HG02943 (cell line): ENCODE measurements around the gene ATXN7.

Experiments used
- ATAC-seq: cut with Tn5 transposase; IDR thresholded peaks from one replicate; pipeline ENCODE4 v1.9.1; 2021; ENCODE audit warnings: mild to moderate bottlenecking, low read depth, moderate library complexity; ENCODE audit not compliant: unreplicated experiment

The ATXN7 gene, protein sequence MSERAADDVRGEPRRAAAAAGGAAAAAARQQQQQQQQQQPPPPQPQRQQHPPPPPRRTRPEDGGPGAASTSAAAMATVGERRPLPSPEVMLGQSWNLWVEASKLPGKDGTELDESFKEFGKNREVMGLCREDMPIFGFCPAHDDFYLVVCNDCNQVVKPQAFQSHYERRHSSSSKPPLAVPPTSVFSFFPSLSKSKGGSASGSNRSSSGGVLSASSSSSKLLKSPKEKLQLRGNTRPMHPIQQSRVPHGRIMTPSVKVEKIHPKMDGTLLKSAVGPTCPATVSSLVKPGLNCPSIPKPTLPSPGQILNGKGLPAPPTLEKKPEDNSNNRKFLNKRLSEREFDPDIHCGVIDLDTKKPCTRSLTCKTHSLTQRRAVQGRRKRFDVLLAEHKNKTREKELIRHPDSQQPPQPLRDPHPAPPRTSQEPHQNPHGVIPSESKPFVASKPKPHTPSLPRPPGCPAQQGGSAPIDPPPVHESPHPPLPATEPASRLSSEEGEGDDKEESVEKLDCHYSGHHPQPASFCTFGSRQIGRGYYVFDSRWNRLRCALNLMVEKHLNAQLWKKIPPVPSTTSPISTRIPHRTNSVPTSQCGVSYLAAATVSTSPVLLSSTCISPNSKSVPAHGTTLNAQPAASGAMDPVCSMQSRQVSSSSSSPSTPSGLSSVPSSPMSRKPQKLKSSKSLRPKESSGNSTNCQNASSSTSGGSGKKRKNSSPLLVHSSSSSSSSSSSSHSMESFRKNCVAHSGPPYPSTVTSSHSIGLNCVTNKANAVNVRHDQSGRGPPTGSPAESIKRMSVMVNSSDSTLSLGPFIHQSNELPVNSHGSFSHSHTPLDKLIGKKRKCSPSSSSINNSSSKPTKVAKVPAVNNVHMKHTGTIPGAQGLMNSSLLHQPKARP

DNA sequence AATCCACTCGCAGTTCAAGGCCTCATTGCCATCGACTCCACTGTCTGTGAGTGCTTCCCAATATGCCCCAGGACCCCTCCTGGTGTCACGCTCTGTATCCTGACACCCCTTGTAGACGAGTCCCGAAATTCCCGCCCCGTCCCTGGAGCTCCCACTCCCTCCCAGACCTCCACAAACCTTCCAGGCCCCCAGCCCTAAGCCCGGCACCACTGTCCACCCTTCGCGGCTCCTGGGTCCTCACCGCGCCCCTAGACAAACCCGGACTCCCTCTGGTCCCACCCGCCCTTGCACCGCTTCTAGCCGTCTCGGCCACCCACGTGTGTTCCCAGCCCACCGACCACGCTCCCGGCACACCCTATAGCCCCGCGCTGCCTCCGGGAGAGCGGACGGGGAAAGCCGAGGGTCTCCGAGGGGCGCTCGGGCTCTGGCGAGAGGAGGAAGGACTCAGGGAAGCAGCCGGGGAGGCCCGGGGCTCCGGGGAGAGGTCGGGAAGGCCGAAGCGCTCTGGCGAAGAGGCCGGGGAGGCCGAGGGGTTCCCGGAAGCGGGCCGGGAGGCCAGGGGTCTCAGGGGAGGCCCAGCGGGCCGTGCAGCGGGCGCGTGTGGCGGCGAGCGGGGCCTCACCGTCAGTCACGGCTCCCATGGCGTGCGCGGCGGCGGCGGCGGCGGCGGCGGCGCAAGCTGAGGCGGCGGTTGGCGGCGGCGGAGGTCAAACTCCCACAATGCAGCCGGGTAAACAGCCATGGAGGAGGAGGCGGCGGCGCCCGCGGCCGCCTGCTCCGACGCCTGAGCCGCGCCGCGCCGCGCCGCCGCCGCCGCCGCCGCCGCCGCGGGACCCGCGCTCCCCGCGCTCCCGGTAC lies at the start of gene ATXN7, which contains the start of gene THOC7:
TSS of gene ATXN7 (plus strand) at position 718 of the 858 bp plus-strand sequence. CDS start 48,732 bp downstream, outside the sequence.
TSS of gene THOC7 (minus strand) at position 656 of the 858 bp plus-strand sequence. CDS start at position 641, 15 bp downstream.
- ATAC-seq, result peak; percentile 80

DNA sequence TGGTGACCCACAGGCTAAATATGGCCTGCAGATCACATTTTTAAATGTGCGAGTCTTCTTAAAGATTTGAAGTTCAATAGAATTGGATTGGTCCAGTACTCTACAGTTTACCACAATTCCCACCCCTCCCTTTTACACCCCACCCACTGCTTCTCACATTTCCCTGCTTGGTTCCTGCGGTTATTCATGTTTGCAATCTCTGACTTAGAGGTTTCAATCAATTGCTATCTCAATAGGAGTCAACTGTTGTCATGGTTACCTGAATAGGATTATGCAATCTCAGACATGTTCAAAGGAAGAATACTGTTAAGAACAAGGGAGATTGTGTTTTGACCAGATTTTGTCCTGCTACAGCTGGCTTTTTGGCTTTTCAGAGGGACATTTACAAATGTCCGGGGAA lies 49.4 kb upstream of the ATXN7 start:
- ATAC-seq, result no peak

DNA sequence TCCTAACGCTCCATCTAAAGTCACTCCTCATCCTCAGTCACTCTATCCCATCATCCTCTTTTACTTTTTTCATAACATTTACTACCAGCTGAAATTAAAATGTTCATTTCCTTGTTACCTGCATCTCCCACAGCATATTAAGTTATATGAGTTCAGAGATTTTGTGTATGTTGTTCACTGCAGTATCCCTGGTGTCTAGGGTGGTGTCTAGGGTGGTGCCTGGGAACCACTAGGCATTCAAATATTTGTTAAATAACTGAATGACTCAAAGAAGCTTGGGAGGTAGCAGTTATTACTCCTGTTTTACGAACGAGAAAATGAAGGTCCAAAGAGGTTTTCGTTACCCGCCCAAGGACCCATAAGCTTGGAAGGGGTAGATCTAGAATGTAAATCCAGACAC lies 46.4 kb upstream of the ATXN7 start:
- ATAC-seq, result no peak

DNA sequence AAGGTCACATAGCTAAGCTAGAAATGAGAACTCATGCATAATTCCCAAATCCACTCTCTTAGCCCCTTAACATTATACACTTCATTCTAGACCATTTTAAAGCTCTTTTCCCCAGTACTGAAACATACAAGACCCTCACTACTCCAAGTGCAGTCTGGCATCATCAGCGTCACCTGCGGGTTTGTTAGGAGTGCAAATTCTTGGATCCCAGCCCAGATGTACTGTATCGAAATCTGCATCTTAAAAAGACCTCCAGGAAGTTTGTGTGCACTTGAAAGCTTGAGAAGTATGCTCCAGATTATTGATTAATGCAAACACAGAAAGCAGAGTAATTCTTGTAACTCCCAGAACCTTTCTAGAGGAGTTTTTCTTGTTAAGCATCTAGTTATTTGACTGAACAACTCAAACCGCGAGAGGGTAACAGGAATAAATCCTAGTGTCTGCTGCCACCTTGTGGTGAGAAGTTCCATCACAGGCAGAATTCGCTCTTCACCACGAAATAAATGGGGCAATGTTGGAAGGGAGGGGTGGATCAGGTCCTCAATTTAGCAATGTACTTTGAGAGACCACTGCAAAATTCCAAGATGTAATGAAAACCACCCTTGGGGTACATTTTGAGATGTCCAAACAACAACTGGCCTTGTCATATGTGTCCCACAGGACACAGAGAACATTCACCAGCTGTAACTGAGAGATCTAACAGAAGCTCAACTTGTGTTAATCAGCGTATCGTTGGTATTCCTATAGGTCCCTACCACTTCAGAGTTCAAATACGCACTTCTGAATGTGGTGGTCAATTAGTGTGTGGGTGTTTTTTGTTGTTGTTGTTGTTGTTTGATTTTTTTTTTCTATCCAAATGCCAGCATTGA lies 45.2 kb upstream of the ATXN7 start:
- no peak for ATAC-seq

DNA sequence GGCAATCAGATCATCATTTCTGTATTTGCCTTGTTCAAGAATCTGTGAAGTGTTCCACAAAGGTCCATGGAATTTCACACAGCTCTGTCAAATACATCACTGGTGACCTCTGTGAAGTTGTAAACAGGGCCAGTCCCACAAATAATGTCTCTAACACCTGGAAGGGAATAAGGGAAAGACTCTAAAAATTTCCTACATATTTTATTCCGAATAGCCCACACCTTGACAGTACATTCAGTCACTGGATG lies 44.6 kb upstream of the ATXN7 start, which contains the start of gene C3orf49:
TSS of gene C3orf49 (plus strand) at position 149 of the 248 bp plus-strand sequence. CDS start 173 bp downstream, outside the sequence.
- no peak for ATAC-seq

DNA sequence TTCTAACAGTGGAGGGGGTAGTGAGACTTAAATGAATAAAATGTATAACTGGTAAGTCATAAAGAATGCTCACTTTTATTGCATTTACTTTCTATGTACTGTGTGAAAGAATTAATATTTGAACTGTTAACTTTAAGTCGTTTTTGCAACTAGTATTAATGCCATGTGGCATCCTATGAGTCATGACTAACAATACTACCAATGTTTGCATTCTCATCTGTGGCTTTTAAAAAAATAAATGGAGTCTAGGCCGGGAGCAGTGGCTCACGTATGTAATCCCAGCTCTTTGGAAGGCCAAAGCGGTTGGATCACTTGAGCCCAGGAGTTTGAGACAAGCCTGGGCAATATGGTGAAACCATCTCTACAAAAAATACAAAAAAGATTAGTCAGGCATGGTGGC lies 39.4 kb upstream of the ATXN7 start:
- no peak for ATAC-seq

DNA sequence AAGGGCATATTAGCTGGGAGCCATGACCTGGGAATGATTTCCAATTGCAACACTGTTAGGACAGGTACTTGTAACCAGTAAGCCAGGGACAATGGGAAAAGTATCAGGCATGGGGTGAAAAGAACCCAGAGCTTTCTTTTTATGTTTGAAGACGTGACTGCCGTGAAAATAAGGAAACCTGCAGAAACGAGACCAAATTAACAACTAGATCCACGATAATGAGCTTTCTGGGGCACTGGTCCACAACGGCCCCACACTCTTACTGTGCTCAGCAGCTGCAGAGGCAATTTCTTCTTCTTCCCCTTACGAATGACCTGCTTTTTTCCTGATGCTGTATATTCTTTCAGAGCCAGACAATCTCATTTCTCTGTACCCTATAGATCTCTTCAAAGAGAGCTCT lies 33.1 kb upstream of the ATXN7 start:
- no peak for ATAC-seq

DNA sequence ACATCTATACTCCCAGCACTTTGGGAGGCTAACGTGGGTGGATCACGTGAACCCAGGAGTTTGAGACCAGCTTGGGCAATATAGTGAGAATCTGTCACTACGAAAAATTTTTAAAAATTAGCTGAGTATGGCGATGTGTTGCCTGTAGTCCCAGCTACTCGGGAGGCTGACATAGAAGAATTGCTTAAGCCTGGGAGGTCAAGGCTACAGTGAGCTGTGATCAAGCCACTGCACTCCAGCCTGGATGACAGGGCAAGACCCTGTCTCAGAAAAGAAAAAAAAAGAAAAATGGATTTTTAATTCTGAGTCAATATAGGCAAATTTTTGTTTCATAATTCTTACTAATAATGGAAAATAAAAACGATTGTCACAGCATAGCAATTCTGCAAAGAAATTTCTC lies 31.3 kb upstream of the ATXN7 start:
- ATAC-seq, result no peak

DNA sequence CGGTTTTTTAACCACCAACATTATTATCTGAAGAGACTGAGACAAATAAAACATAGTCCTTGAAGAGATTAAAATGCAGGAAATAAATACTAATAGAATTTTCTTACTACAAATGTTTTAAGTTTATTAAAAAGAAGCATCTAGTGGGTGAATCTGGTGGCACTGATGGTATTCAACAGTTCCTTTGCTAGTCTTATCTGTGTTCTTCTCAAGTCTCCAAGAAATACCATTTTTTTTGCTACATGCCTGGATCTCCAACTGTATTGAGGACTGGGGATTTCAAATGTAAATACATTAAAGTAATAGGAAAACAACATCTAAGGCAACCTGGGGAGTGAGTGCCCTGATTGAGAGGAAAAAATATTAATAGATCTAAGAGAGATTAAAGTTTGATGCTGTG lies 22.0 kb upstream of the ATXN7 start:
- ATAC-seq, result no peak

DNA sequence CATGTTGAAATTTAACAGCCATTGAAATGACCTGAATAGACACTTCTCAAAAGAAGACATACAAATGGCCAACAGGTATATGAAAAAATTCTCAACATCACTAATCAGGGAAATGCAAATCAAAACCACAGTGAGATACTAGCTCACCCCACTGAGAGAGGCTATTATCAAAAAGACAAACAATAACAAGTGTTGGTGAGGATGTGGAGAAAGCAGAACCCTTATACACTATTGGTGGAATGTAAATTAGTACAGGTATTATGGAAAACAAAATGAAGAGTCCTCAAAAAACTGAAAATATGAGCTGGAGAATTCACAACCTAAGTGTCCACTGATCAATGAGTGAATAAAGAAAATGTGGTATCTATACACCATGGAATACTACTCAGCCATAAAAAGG lies 21.5 kb upstream of the ATXN7 start:
- no peak for ATAC-seq

DNA sequence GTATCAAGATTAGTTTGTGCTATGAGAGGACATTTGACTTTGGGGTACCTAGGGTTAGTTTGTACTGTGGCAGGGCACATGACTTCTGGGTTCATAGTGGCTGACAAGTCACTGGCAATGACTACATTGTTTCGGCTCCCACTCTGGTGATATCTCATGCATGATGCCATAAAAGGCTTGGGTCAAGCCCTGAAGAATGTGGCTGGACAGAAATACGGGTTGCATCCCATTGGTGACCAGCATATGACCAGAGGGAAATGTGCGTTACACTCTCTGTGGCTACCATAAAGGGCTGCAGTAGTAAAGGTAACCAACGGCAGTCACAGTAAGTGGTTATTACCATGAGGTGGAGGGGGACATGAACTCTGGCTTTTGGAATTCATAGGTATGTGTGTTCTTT lies 18.5 kb upstream of the ATXN7 start:
- no peak for ATAC-seq

DNA sequence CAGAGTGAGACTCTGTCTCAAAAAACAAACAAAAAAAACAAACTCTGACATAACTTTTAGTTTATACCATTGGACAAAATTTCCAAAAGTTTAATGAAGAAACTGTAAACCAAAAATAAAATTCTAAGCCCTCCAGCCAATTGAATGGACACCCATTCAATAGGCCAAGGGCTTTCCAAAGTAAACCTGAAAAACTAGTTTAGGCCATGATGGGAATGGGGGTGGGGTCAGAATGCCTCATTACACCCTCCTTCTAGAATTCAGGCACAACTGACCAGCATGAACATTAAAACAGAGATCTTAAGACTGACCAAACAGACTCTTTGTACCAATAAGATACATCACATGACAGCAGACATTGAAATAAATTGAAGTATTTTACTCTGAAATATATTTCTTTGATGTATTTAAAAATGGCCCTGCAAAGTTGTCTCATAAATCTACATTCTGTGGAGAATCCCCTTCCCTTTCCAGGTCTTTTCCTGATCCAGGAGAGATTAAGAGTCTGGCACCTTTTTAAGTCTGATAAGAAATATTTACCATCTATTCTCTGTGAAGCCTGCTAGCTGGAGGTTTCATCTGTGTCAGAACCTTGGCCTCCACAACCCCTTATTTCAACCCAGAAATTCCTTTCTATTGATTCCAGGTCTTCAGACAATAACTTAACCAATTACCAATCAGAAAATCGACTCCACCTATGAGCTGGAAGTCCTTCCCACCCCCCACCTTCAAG lies 15.8 kb upstream of the ATXN7 start:
- no peak for ATAC-seq

DNA sequence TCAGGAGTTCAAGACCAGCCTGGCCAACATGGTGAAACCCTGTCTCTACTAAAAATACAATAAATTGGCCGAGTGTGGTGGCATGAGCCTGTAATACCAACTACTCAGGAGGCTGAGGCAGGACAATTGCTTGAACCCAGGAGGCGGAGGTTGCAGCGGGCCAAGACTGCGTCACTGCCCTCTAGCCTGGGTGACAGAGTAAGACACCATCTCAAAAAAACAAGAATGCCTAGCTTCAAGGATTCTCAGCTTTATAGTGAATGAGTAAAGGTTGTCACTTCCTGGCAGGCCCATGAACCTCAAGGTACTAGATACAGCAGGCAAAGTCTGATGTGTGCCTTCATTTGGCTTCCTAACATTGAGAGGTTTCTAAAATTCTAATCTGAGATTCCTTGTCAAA lies 14.5 kb upstream of the ATXN7 start:
- ATAC-seq, result no peak

DNA sequence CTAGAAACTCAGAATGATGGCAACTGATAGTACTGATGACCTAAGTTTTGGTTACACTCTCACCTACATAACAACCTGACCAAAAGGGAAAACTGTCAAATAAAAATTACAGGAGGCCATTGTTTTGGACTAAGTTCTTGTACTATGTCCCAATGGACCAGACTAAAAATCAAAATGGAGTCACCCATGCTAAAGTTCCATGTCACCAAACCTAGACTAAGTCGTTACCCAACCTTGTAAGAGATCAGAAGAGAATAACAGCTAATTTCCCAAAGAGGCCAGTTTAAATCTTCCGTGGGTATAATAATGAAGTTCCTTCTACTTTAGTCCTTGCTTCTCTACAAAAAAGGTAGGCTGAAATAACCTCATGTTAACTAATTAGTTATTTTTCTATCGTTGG lies 12.4 kb upstream of the ATXN7 start:
- ATAC-seq, result no peak

DNA sequence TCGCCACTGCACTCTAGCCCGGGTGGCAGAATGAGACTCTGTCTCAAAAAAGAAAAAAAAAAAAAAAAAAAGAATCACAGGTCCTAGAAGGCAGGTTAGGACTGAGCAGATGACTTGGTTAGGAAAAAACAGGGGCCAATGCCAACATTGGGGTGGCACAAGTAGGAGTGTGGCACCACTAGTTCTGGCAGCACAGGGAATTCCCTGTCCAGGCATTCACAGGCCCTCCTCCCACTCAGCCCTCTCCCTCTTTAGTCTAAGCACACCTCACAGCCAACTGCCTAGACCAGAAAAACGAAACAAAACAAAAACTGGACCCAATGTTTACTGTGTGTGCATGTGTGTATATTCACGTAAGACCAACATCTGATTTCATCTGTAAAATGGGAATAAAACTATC lies 10.6 kb upstream of the ATXN7 start:
- ATAC-seq, result no peak

DNA sequence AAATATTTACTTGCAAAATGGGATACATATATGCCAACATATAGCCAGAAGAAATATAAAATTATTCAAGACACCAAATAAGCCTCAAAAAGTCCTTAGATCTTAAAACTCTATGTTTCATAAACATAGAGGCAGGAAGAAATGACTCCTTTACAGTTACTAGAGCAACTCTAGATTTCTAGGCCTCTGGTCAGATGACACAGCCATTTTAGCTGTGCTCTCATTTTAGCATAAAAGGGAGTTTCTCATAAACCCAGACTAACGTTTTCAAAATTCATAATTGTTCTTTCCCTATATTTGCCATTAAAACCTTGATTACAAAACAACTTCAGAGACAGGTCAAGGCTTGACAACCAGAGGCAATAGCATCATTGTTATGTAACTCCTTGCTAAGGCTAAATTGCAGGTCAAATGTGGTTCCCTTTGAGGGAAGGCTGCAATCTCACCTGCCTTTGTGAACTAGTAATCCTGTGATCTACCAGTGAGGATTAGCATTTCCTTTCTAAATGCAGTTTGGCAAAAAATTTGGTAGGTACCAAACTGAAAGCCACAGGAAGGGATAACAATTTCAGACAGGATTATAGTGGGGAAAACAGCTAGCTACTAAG lies 8.2 kb upstream of the ATXN7 start:
- ATAC-seq, result no peak

DNA sequence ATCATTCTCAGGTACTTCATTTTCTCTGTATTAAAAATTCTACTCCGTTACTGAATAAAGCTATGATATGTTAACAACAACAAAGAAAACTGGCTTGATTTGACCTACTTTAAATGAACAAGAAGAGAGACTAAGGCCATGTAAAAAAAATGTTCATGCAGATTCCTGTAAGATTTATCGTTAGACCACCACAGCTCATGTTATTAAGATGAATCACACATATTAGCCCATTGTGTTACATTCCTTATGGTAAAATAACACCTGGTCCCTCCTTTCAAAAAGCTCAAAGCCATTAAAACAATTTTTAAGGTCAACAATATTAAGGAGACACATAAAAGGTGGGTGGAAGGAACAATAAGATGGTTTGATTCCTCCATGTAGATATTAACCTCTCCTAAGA lies 6.4 kb upstream of the ATXN7 start:
- ATAC-seq, result no peak

DNA sequence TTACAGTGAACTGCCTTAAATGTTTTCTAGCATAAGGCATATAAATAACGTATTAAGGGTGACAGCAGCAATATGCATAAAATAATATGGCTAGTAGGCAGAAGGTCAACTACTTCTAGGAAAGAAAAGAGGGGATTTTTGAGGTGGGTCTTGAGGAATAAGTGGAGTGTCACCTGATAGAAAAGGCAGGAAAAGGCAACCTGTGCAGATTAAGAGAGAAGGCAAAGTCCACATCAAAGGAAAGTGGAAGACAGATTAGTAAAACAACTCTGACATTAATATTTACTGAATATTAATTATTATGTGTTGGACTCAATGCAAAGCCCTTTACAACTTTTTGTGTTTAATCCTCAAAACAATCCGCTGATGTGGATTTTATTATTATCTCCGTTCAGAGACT lies 2.9 kb upstream of the ATXN7 start:
- no peak for ATAC-seq

DNA sequence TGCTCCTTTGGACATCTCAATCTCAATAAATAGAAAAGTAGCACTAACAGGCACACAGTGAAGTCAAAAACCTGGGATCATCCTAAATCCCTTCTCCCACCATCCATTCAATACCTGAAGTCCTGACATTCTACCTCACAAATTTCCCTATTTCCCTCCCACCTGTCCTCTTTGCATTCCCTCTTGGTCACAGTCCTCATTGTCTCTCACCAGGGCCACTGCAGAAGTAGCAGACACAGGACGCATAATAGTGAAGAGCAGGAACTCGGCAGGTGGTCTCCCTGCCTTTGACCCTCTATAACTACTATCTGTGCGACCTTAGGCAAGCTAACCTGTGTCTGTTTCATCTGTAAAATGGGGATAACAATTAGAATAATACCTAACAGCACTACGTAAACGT lies 2.4 kb upstream of the ATXN7 start:
- ATAC-seq, result no peak
